Uterus (tissue), 4 donors: ENCODE measurements around the gene ALKBH3. TPM values are rescaled to one million over a fixed set of nuclear protein-coding genes. Genes with fewer than 3 reads are reported as not detected.
A peak's percentile ranks its signal among the peaks of the same experiment; 100 is the strongest.

Experiments
- DNase-seq, 2 donors: peaks; one replicate each; pipeline ENCODE4 v3.0.0-alpha.2; 2019 to 2020
- H3K27ac ChIP-seq, 2 donors: fragments of 200-600 bp; sonication (generic); 1 replicate in 1 of 2; 2 replicates in 1 of 2; pipeline ENCODE4 v1.5.1; 2016 to 2018
- H3K27me3 ChIP-seq, 2 donors: fragments of 200-600 bp; sonication (generic); one replicate each; pipeline ENCODE4 v1.5.1; 2018 to 2019; ENCODE audit warnings: control low read depth in 1 of 2
- H3K36me3 ChIP-seq, 2 donors: fragments of 200-600 bp; sonication (generic); one replicate each; pipeline ENCODE4 v1.5.1; 2019; ENCODE audit warnings: control low read depth in 1 of 2
- H3K4me1 ChIP-seq, 2 donors: fragments of 200-600 bp; sonication (generic); one replicate each; pipeline ENCODE4 v1.5.1; 2018 to 2019; ENCODE audit warnings: control low read depth in 1 of 2
- H3K4me3 ChIP-seq, 2 donors: fragments of 200-600 bp; sonication (generic); 1 replicate in 1 of 2; 2 replicates in 1 of 2; pipeline ENCODE4 v1.5.1; 2018 to 2019; ENCODE audit warnings: mild to moderate bottlenecking in 1 of 2
- H3K9me3 ChIP-seq, 2 donors: fragments of 200-600 bp; sonication (generic); one replicate each; pipeline ENCODE4 v1.5.1; 2019; ENCODE audit warnings: control low read depth in 1 of 2
- POLR2A ChIP-seq, 2 donors: fragments of 450-650 bp; IDR thresholded peaks; one replicate each; pipeline ENCODE4 v1.6.1; 2016; ENCODE audit warnings: antibody characterized with exemption in 2 of 2, mild to moderate bottlenecking in 1 of 2, moderate library complexity in 1 of 2
- intact Hi-C: fragments of 100-400 bp; cut with DNase I; formaldehyde crosslinking; loops from one replicate; pipeline ENCODE4 v1.15.1; 2023; ENCODE audit warnings: low total_unique reads
- total RNA-seq, 4 donors: library from RNA; depleted of rRNA in 3 of 4; stranded (reverse); fragments of >200 nt in 3 of 4; gene quantifications; one replicate each; pipeline versions ENCODE4 v1.1.0 to v1.2.4, GENCODE V29; 2014 to 2023
- TF ChIP-seq, protein P1 (sequence below), 4 experiments: fragments of 200-600 bp in 2 of 4; fragments of 450-650 bp in 2 of 4; sonication (generic) in 2 of 4; IDR thresholded peaks; one replicate each; pipeline ENCODE4 v1.5.1; 2016 to 2019; ENCODE audit warnings: antibody characterized with exemption in 4 of 4, mild to moderate bottlenecking in 2 of 4, moderate library complexity in 1 of 4
- donor health status: DM: yes; HTN: yes; CAD: no.

ALKBH3 gene
- total RNA-seq, 4 donors from 2014 or later, result 39.6 to 75.3 (median 55.7) TPM

DNA sequence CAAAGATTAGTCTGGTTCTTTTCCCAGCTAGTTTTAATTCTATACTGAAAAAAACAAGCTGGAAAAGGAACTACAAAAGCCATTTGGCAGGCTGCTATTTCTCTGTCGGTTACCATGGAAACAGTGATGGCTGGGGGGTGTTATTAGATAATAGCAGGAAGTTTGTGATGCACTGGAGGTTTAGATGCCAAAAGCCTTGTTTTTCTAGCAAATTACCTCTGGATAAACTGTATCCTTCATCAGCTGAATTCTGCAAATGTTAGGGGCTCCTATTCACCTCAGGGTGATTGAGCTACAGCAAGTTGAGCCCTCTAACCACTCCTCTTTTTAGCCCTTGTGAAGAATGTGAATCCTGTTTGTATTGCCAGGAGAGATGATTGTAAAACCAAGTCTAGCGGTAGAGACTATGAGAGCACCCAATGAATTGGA is 25.2 kb downstream of the ALKBH3 start:
- no peaks in the 10 kb centered on the region for H3K36me3 ChIP-seq
- intact Hi-C loops, result no loop called here
- DNase-seq, result peak; percentile 41 to 69

DNA sequence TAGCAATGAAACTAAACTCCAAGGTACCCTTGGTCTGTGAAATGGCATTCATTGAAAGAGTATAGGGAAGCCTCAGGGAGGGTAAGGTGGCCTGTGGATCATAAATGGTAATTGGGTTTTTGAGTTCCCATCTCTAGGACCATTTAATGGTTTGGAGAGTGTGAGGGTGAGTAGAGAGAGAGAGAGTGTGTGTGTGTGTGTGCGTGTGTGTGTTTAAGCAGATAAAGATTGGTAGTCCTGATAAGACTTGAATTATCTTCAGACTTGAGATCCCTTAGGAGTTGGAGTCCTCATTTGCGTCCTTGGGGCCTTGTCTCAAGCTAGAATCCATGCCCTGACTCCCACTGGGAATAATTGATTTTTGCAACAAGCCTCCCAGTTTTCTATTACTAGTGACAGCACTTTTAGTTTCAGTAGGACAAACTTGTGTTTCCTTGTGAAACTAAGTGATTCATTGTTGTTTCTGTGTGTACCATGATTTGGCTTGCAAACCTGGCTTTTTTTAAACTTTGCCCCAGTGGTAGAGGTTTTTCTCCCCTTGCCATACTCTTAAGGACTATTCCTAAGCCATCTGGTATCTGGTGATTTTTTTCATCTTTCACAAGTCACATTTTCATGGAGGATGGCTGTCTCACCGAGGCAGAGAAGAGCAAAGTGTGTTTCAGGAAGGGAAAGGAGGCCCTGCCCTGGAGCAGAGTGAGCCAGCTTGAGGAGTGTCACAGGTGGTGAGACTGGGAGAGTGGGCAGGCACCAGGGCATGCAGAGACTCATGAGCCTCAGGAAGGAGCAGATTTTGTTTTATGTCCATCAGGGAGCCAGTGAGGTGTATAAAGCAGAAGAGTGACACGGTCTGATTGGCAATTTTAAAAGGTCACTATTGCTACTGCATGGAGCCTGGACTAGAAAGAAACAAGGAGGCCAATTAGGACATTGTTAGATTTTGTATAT is 26.7 kb downstream of the ALKBH3 start:
- no peaks in the 10 kb centered on the region for H3K36me3 ChIP-seq

More for the DNA sequence above, 25.2 kb downstream of the ALKBH3 start:
- Histone ChIP-seq H3K9me3 (no peaks in the 10 kb centered on the region), H3K4me1 (peaks cover 4 to 12% of the 10 kb centered on the region in 2 donors), H3K27ac (peak overlapping the region; percentile 70 to 80), H3K27me3 (no peaks in the 10 kb centered on the region), H3K4me3 (no peak overlapping the region)
- no peak for TF ChIP-seq POLR2A (IDR thresholded peaks at IDR 0.05)
- TF ChIP-seq, protein P1, sequence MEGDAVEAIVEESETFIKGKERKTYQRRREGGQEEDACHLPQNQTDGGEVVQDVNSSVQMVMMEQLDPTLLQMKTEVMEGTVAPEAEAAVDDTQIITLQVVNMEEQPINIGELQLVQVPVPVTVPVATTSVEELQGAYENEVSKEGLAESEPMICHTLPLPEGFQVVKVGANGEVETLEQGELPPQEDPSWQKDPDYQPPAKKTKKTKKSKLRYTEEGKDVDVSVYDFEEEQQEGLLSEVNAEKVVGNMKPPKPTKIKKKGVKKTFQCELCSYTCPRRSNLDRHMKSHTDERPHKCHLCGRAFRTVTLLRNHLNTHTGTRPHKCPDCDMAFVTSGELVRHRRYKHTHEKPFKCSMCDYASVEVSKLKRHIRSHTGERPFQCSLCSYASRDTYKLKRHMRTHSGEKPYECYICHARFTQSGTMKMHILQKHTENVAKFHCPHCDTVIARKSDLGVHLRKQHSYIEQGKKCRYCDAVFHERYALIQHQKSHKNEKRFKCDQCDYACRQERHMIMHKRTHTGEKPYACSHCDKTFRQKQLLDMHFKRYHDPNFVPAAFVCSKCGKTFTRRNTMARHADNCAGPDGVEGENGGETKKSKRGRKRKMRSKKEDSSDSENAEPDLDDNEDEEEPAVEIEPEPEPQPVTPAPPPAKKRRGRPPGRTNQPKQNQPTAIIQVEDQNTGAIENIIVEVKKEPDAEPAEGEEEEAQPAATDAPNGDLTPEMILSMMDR (IDR thresholded peaks at IDR 0.05), result no peak

DNA sequence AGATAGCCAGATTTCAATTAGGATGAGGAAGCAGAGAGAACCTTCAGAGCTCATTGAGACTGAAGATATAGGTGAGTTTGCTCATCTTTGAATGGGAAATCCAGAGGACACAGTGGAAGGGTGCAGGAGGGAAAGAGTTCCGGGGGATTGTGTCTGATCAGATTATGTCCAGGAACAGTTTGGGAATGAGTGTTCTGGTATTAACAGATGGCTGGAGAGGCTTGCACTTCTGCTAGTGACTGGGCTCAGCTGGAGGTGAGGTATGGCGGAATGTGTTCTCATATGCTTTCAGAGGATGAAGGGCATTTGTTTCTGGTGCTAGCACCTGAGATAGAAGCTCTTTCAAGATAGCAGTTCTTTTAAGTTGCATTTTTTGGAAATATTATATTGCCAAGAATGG is 27.6 kb downstream of the ALKBH3 start:
- intact Hi-C loops, result no loop called here
- TF ChIP-seq, protein P1 (IDR thresholded peaks at IDR 0.05), result no peak
- TF ChIP-seq POLR2A (IDR thresholded peaks at IDR 0.05), result no peak
- no peak for DNase-seq

More for the DNA sequence above, 26.7 kb downstream of the ALKBH3 start:
- no peak overlapping the region for H3K4me3 ChIP-seq
- H3K27me3 ChIP-seq, result no peaks in the 10 kb centered on the region
- no peak for DNase-seq
- H3K27ac ChIP-seq, result no peak overlapping the region
- peaks cover 4 to 12% of the 10 kb centered on the region in 2 donors for H3K4me1 ChIP-seq
- H3K9me3 ChIP-seq, result no peaks in the 10 kb centered on the region
- intact Hi-C loops, result no loop called here
- TF ChIP-seq, protein P1 (IDR thresholded peaks at IDR 0.05), result no peak
- no peak for TF ChIP-seq POLR2A (IDR thresholded peaks at IDR 0.05)

DNA sequence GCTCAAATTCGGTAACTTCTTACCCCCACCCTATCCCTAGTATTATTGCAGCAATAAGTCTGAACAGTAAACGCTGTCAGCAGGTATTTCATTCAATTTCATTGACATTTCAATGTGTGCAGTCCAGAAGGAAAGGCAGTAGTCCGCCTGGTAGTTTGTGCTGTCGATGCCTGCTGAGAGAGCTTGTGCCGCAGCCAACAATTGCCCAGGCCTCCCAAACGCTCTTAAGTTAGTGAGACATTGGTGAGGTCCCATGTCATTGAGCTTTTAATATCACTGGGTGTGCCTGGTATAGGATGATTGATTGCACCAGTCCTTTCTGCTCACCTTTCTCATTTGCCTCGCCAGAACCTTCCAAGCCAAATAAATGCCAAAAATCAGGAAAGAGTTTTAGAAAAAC is 28.1 kb downstream of the ALKBH3 start:
- Histone ChIP-seq H3K4me1 (peaks cover 4 to 12% of the 10 kb centered on the region in 2 donors), H3K36me3 (no peaks in the 10 kb centered on the region)
- intact Hi-C loops, result no loop called here

More for the DNA sequence above, 27.6 kb downstream of the ALKBH3 start:
- H3K36me3 ChIP-seq, result no peaks in the 10 kb centered on the region
- H3K9me3 ChIP-seq, result no peaks in the 10 kb centered on the region
- no peak overlapping the region for H3K27ac ChIP-seq
- H3K4me1 ChIP-seq, result peaks cover 4 to 12% of the 10 kb centered on the region in 2 donors
- no peaks in the 10 kb centered on the region for H3K27me3 ChIP-seq
- no peak overlapping the region for H3K4me3 ChIP-seq

DNA sequence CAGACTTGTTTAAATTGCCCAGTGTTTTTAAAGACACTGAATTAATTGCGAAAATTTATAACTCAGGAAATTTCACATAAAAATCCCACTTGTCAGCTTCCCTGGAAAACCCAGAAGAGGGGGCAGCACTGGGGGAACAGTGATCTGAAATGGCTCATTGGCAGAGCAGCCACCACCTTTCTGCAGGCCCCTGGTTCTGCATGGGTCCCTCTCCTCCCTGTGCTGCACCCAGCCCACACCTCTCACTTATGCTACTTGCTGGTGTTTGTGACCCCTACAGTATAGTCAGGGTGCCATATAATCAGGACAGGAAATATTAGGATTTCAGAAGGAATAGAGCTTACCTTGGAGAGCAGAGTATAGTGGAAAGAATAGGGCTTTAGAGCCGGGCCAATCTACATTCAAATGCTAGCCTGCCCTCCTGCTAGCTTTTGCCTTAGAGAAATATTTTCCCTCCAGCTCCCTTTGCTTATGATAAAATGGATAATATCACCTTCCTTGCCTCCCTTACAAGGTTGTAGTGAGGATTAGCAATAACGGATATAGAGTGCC is 33.3 kb downstream of the ALKBH3 start:
- intact Hi-C loops, result no loop called here
- H3K36me3 ChIP-seq, result no peaks in the 10 kb centered on the region
- H3K4me3 ChIP-seq, result no peak overlapping the region
- no peaks in the 10 kb centered on the region for H3K27me3 ChIP-seq
- no peaks in the 10 kb centered on the region for H3K4me1 ChIP-seq
- no peaks in the 10 kb centered on the region for H3K9me3 ChIP-seq
- no peak for DNase-seq
- no peak for TF ChIP-seq POLR2A (IDR thresholded peaks at IDR 0.05)
- TF ChIP-seq, protein P1 (IDR thresholded peaks at IDR 0.05), result no peak
- no peak overlapping the region for H3K27ac ChIP-seq

More for the DNA sequence above, 28.1 kb downstream of the ALKBH3 start:
- TF ChIP-seq POLR2A (IDR thresholded peaks at IDR 0.05), result no peak
- Histone ChIP-seq H3K27ac (no peak overlapping the region), H3K4me3 (no peak overlapping the region), H3K9me3 (no peaks in the 10 kb centered on the region), H3K27me3 (no peaks in the 10 kb centered on the region)
- DNase-seq, result no peak
